Esophagus squamous epithelium (tissue), 5 donors: ENCODE data around the gene REPS2. TPM values are rescaled to one million over a fixed set of nuclear protein-coding genes. Genes with fewer than 3 reads are reported as not detected.

Experiments
- DNase-seq: peaks from one replicate; lab custom pipeline; 2025; lab: John Stamatoyannopoulos, UW
- H3K27ac ChIP-seq, 4 donors: fragments of 200-600 bp; sonication (generic); one replicate each; pipeline ENCODE4 v1.5.1; 2016 to 2019; ENCODE audit warnings: mild to moderate bottlenecking in 1 of 4
- H3K27me3 ChIP-seq, 4 donors: fragments of 200-600 bp; sonication (generic); 1 replicate in 3 of 4; 2 replicates in 1 of 4; pipeline versions ENCODE4 v1.5.1 to v1.6.0; 2017 to 2021; ENCODE audit warnings: antibody characterized with exemption in 1 of 4
- H3K36me3 ChIP-seq, 3 donors: fragments of 200-600 bp; sonication (generic); one replicate each; pipeline ENCODE4 v1.5.1; 2016 to 2019
- H3K4me1 ChIP-seq, 3 donors: fragments of 200-600 bp; sonication (generic); one replicate each; pipeline ENCODE4 v1.5.1; 2017 to 2019
- H3K4me3 ChIP-seq, 4 donors: fragments of 200-600 bp; sonication (generic); 1 replicate in 3 of 4; 2 replicates in 1 of 4; pipeline ENCODE4 v1.5.1; 2016 to 2019; ENCODE audit warnings: mild to moderate bottlenecking in 2 of 4, moderate library complexity in 1 of 4
- H3K9me3 ChIP-seq, 3 donors: fragments of 200-600 bp; sonication (generic); one replicate each; pipeline ENCODE4 v1.5.1; 2016 to 2019
- CTCF ChIP-seq, 6 experiments: fragments of 450-650 bp in 4 of 6; fragments of 200-600 bp in 2 of 6; sonication (generic) in 2 of 6; IDR thresholded peaks; one replicate each; pipeline ENCODE4 v1.5.1; 2016 to 2019; ENCODE audit warnings: antibody characterized with exemption in 6 of 6, mild to moderate bottlenecking in 4 of 6, moderate library complexity in 4 of 6
- POLR2A ChIP-seq, 4 donors: fragments of 450-650 bp; IDR thresholded peaks; one replicate each; pipeline ENCODE4 v1.6.1; 2017; ENCODE audit warnings: antibody characterized with exemption in 4 of 4, mild to moderate bottlenecking in 4 of 4, moderate library complexity in 3 of 4
- WGBS, 2 donors: methylation state at CpG; one replicate each; pipeline ENCODE4 v1.1.5; 2018; 5-methylcytosine and 5-hydroxymethylcytosine counted together
- intact Hi-C: fragments of 100-400 bp; cut with DNase I; formaldehyde crosslinking; loops from one replicate; pipeline ENCODE4 v1.15.0; 2022
- total RNA-seq, 4 donors: library from RNA; depleted of rRNA; stranded (reverse); fragments of >200 nt; gene quantifications; one replicate each; pipeline ENCODE4 v1.1.0, GENCODE V29; 2016
- donor health status: DM: yes; HTN: yes; CAD: no.

REPS2 gene
- total RNA-seq, 4 donors from 2014 or later: 0.97 to 12.8 (median 3.0) TPM

- no peaks in the 10 kb centered on the region for H3K36me3 ChIP-seq
- intact Hi-C loops: no loop called here
- peak overlapping the region; percentile 49 to 76 (median 58) for H3K4me3 ChIP-seq
- no peak for DNase-seq
- H3K9me3 ChIP-seq: no peaks in the 10 kb centered on the region
- peaks cover 0 to 12% (median 0%) of the 10 kb centered on the region in 3 donors for H3K4me1 ChIP-seq
- peak overlapping the region in 1 of 4 donors; percentile 70 for H3K27ac ChIP-seq
- 31% methylated on average over 4 of the region's 43 CpGs; no CpG with 5 or more reads in 1 of the 2 donors for WGBS, 2 donors
- H3K27me3 ChIP-seq: no peaks in the 10 kb centered on the region
- TF ChIP-seq CTCF (IDR thresholded peaks at IDR 0.05) (no peak), POLR2A (IDR thresholded peaks at IDR 0.05) (no peak)
Observed at GRCh38 chrX:16946971-16947562, 609 bp downstream of the REPS2 start.

GRCh38 chrX:16950423-16950822, 4.0 kb downstream of the REPS2 start:
- intact Hi-C loops: no loop called here
- Histone ChIP-seq H3K4me1 (peaks cover 0 to 12% (median 0%) of the 10 kb centered on the region in 3 donors), H3K27me3 (no peaks in the 10 kb centered on the region), H3K36me3 (no peaks in the 10 kb centered on the region), H3K4me3 (no peak overlapping the region), H3K9me3 (no peaks in the 10 kb centered on the region), H3K27ac (no peak overlapping the region)
- DNase-seq: no peak
- no peak for TF ChIP-seq POLR2A (IDR thresholded peaks at IDR 0.05)
- no peak for TF ChIP-seq CTCF (IDR thresholded peaks at IDR 0.05)
- WGBS, 2 donors: 74 to 87% methylated on average over 4 of the region's 4 CpGs

DNA sequence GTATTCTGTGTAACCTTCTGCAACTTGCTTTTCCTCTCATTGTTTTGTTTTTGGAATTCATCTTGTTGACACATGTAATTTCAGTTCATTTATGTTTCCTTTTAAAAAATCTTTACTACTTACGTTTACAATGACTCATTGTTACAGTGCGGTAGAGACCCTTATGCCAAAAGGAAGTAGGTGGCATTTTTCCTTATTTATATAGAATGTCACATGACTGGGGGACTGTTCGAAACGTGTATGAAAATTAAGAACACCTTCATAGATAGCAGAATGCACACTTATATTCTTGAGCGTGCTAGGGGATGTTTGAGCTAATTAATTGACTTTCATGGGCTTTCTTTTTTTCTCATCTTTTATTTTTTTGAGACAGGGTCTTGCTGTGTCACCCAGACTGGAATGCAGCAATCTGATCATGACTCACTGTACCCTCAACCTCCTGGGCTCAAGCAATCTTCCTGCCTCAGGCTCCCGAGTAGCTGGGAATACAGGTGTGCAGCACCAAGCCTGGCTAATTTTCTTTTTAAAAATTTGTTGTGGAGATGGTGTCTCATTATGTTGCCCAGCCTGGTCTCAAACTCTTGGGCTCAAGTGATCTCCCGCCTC, 7.3 kb downstream of the REPS2 start:
- no peaks in the 10 kb centered on the region for H3K4me1 ChIP-seq
- WGBS, 2 donors: 39 to 47% methylated on average over 5 to 7 of the region's 7 CpGs
- H3K9me3 ChIP-seq: no peaks in the 10 kb centered on the region
- intact Hi-C loops: no loop called here
- H3K27me3 ChIP-seq: no peaks in the 10 kb centered on the region
- H3K4me3 ChIP-seq: no peak overlapping the region
- TF ChIP-seq CTCF (IDR thresholded peaks at IDR 0.05): no peak
- TF ChIP-seq POLR2A (IDR thresholded peaks at IDR 0.05): no peak
- no peaks in the 10 kb centered on the region for H3K36me3 ChIP-seq
- H3K27ac ChIP-seq: no peak overlapping the region
- no peak for DNase-seq

DNA sequence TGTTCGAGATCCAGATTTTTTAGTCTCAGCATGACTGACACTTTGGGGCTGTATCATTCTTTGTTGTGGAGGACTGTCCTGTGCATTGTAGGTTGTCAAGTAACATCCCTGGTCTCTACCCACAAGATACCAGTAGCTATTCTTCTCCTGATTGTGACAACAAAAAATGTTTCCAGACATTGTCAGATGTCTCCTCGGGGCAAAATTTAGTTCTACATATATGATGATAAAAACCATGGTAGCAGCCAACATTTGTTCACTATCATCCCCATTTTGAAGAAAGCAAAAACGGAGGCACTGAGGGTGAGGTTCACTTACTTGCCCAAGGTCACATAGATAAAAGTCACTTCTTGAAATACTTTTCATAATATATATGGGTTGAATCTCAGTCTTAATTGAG, 11.3 kb downstream of the REPS2 start:
- intact Hi-C loops: no loop called here

More for the DNA sequence above, 11.3 kb downstream of the REPS2 start:
- 65 to 83% methylated on average over 3 of the region's 3 CpGs for WGBS, 2 donors
- Histone ChIP-seq H3K9me3 (no peaks in the 10 kb centered on the region), H3K27me3 (no peaks in the 10 kb centered on the region), H3K27ac (no peak overlapping the region), H3K4me1 (no peaks in the 10 kb centered on the region), H3K4me3 (no peak overlapping the region), H3K36me3 (no peaks in the 10 kb centered on the region)
- DNase-seq: no peak
- TF ChIP-seq POLR2A (IDR thresholded peaks at IDR 0.05) (no peak), CTCF (IDR thresholded peaks at IDR 0.05) (no peak)
